IMR-90 (cell line): Measurements from ENCODE around the gene MYOF. TPM values are rescaled to one million over a fixed set of nuclear protein-coding genes. Genes with fewer than 3 reads are reported as not detected.

Experiments
- ATAC-seq: fragments of 200-7000 bp; cut with Tn5 transposase; 2 replicates; pipeline ENCODE4 v1.9.1; 2020; ENCODE audit warnings: low read depth, mild to moderate bottlenecking, moderate library complexity
- BruUV-seq: library from RNA; stranded (reverse); fragments of 400-500 nt; replicated peaks from 2 replicates; lab custom pipeline; 2021; lab: Mats Ljungman, UMichigan
- CTCF ChIA-PET: fragments of 300-600 bp; formaldehyde crosslinking; extraction: SDS; loops from one replicate; lab custom pipeline; 2021; ENCODE audit warnings: antibody characterized with exemption; lab: Yijun Ruan, JAX
- POLR2A ChIA-PET: fragments of 300-600 bp; sonication (Branson Sonifier 250); formaldehyde crosslinking; loops from one replicate; lab custom pipeline; 2022; ENCODE audit warnings: antibody characterized with exemption; ENCODE audit not compliant: unreplicated experiment; lab: Charles Lee
- DNase-seq: peaks from one replicate; pipeline ENCODE4 v3.0.0; 2013
- H2AFZ ChIP-seq: replicated peaks from 2 replicates; pipeline ENCODE3; 2013; ENCODE audit warnings: low read length, mild to moderate bottlenecking; ENCODE audit not compliant: poor library complexity
- H2AK5ac ChIP-seq: 2 replicates; pipeline ENCODE4 v1.6.1; 2013; ENCODE audit warnings: low read depth, low read length, inconsistent platforms
- H2AK9ac ChIP-seq: replicated peaks from 2 replicates; pipeline ENCODE3; 2013; ENCODE audit warnings: mild to moderate bottlenecking, low read depth, low read length, moderate library complexity; ENCODE audit not compliant: poor library complexity
- H2BK120ac ChIP-seq: 2 replicates; pipeline ENCODE4 v1.6.1; 2013; ENCODE audit warnings: low read depth, low read length, inconsistent platforms
- H2BK15ac ChIP-seq: 3 replicates; pipeline ENCODE4 v1.6.1; 2013; ENCODE audit warnings: low read depth, low read length, inconsistent platforms
- H2BK20ac ChIP-seq: 2 replicates; pipeline ENCODE4 v1.6.1; 2013; ENCODE audit warnings: low read depth, mild to moderate bottlenecking, inconsistent platforms, low read length, moderate library complexity
- H2BK5ac ChIP-seq: 2 replicates; pipeline ENCODE4 v1.6.1; 2013; ENCODE audit warnings: mild to moderate bottlenecking, low read depth, low read length, inconsistent platforms; ENCODE audit not compliant: poor library complexity, severe bottlenecking
- H3K14ac ChIP-seq: replicated peaks from 2 replicates; pipeline ENCODE4 v1.6.1; 2013; ENCODE audit warnings: low read depth, low read length, inconsistent platforms
- H3K18ac ChIP-seq: 2 replicates; pipeline ENCODE4 v1.6.1; 2013; ENCODE audit warnings: low read depth, low read length, control low read depth
- H3K23ac ChIP-seq: 2 replicates; pipeline ENCODE4 v1.6.1; 2013; ENCODE audit warnings: low read depth, low read length, inconsistent platforms
- H3K27ac ChIP-seq: 2 replicates; pipeline ENCODE4 v1.5.1; 2013; ENCODE audit warnings: mild to moderate bottlenecking, control low read depth, low read length; ENCODE audit not compliant: insufficient read depth
- H3K27me3 ChIP-seq: 2 replicates; pipeline ENCODE4 v1.6.1; 2013; ENCODE audit warnings: low read length; ENCODE audit not compliant: control insufficient read depth, insufficient read depth
- H3K36me3 ChIP-seq: 2 replicates; pipeline ENCODE4 v1.6.1; 2013; ENCODE audit warnings: low read length, mixed read lengths; ENCODE audit not compliant: control insufficient read depth, insufficient read depth
- H3K4ac ChIP-seq: 2 replicates; pipeline ENCODE4 v1.6.1; 2013; ENCODE audit warnings: low read depth, low read length, inconsistent platforms
- H3K4me1 ChIP-seq: 2 replicates; pipeline ENCODE4 v1.6.1; 2013; ENCODE audit warnings: low read length, mixed read lengths; ENCODE audit not compliant: control insufficient read depth, insufficient read depth
- H3K4me2 ChIP-seq: 2 replicates; pipeline ENCODE4 v1.6.1; 2013; ENCODE audit warnings: low read depth, mild to moderate bottlenecking, control low read depth, low read length, moderate library complexity
- H3K4me3 ChIP-seq: 2 replicates; pipeline ENCODE4 v1.5.1; 2013; ENCODE audit warnings: low read depth, mild to moderate bottlenecking, control low read depth, low read length, moderate library complexity; ENCODE audit not compliant: insufficient read depth
- H3K56ac ChIP-seq: 2 replicates; pipeline ENCODE4 v1.6.1; 2013; ENCODE audit warnings: low read length, inconsistent platforms; ENCODE audit not compliant: insufficient read depth; ENCODE audit errors: extremely low read depth
- H3K79me1 ChIP-seq, 2 experiments: 2 replicates each; pipeline ENCODE4 v1.6.1; 2013; ENCODE audit warnings: low read length in 2 of 2, inconsistent platforms in 1 of 2, low read depth in 1 of 2
- H3K9ac ChIP-seq: 2 replicates; pipeline ENCODE4 v1.6.1; 2013; ENCODE audit warnings: low read depth, low read length, control low read depth
- H3K9me1 ChIP-seq: 2 replicates; pipeline ENCODE4 v1.6.1; 2013; ENCODE audit warnings: low read length, inconsistent platforms; ENCODE audit not compliant: insufficient read depth
- H3K9me3 ChIP-seq: 2 replicates; pipeline ENCODE4 v1.6.1; 2013; ENCODE audit warnings: low read length; ENCODE audit not compliant: control insufficient read depth, insufficient read depth
- H4K20me1 ChIP-seq: 2 replicates; pipeline ENCODE4 v1.6.1; 2013; ENCODE audit warnings: low read length, inconsistent platforms; ENCODE audit not compliant: insufficient read depth
- H4K5ac ChIP-seq: 2 replicates; pipeline ENCODE4 v1.6.1; 2013; ENCODE audit warnings: mild to moderate bottlenecking, low read depth, low read length, control low read depth
- H4K8ac ChIP-seq, 2 experiments: 2 replicates each; pipeline ENCODE4 v1.6.1; 2013; ENCODE audit warnings: low read depth in 2 of 2, low read length in 2 of 2, control low read depth in 1 of 2, inconsistent platforms in 1 of 2
- H4K91ac ChIP-seq: 2 replicates; pipeline ENCODE4 v1.6.1; 2013; ENCODE audit warnings: low read depth, low read length, inconsistent platforms; ENCODE audit not compliant: insufficient read depth
- BHLHE40 ChIP-seq: fragments of 150-350 bp; IDR thresholded peaks from 2 replicates; pipeline ENCODE4 v1.6.1; 2016; ENCODE audit warnings: mild to moderate bottlenecking, low read depth, low read length
- CEBPB ChIP-seq: IDR thresholded peaks from 2 replicates; pipeline ENCODE4 v1.6.1; 2012; ENCODE audit warnings: low read depth, low read length, improper control_type of control experiment
- CHD1 ChIP-seq: IDR thresholded peaks from 2 replicates; pipeline ENCODE4 v1.6.1; 2012; ENCODE audit warnings: low read depth, low read length, improper control_type of control experiment
- ELK1 ChIP-seq: fragments of 150-350 bp; IDR thresholded peaks from 2 replicates; pipeline ENCODE4 v1.6.1; 2016; ENCODE audit warnings: low read depth, mild to moderate bottlenecking, low read length, moderate library complexity, borderline replicate concordance
- FOS ChIP-seq: fragments of 150-350 bp; IDR thresholded peaks from 2 replicates; pipeline ENCODE4 v1.6.1; 2016; ENCODE audit warnings: low read depth, low read length
- MAFK ChIP-seq: IDR thresholded peaks from 2 replicates; pipeline ENCODE4 v1.6.1; 2012; ENCODE audit warnings: low read depth, low read length, improper control_type of control experiment
- MAZ ChIP-seq: IDR thresholded peaks from 2 replicates; pipeline ENCODE4 v1.6.1; 2012; ENCODE audit warnings: low read depth, mild to moderate bottlenecking, low read length, improper control_type of control experiment, moderate library complexity, borderline replicate concordance
- MXI1 ChIP-seq: IDR thresholded peaks from 2 replicates; pipeline ENCODE4 v1.6.1; 2012; ENCODE audit warnings: low read depth, mild to moderate bottlenecking, low read length, moderate library complexity, borderline replicate concordance
- NFE2L2 ChIP-seq: fragments of 150-350 bp; IDR thresholded peaks from 2 replicates; pipeline ENCODE4 v1.6.1; 2016; ENCODE audit warnings: low read depth, mild to moderate bottlenecking, low read length
- POLR2A ChIP-seq: IDR thresholded peaks from 2 replicates; pipeline ENCODE4 v1.6.1; 2012; ENCODE audit warnings: mild to moderate bottlenecking, low read depth, low read length
- RFX5 ChIP-seq: IDR thresholded peaks from 2 replicates; pipeline ENCODE4 v1.8.0; 2012; ENCODE audit warnings: low read depth, mild to moderate bottlenecking, low read length, moderate library complexity
- SMC3 ChIP-seq: fragments of 150-350 bp; IDR thresholded peaks from 2 replicates; pipeline ENCODE4 v1.6.1; 2016; ENCODE audit warnings: low read depth, mild to moderate bottlenecking, antibody characterized with exemption, low read length, moderate library complexity
- WGBS, 2 experiments: methylation state at CpG; one replicate each; pipeline versions ENCODE4 v1.1.5 to v1.1.7; 2013; ENCODE audit warnings: missing lambda C conversion rate in 2 of 2; ENCODE audit not compliant: insufficient read length in 1 of 2; ENCODE audit errors: extremely low coverage in 2 of 2; 5-methylcytosine and 5-hydroxymethylcytosine counted together
- dilution Hi-C: fragments of 300-500 bp; cut with HindIII; formaldehyde crosslinking; loops from one replicate; pipeline ENCODE4 v1.14.3; 2018; ENCODE audit warnings: low sequenced_read_pairs; ENCODE audit not compliant: unreplicated experiment
- in situ Hi-C: fragments of 300-500 bp; cut with MboI; formaldehyde crosslinking; loops from 3 replicates; pipeline ENCODE4 v1.14.3; 2019; ENCODE audit warnings: low sequenced_read_pairs, inconsistent platforms, mixed read lengths
- intact Hi-C: fragments of 100-400 bp; cut with micrococcal nuclease; formaldehyde crosslinking; loops from 2 replicates; pipeline ENCODE4 v1.10.0; 2022
- polyA plus RNA-seq, 3 experiments: library from polyadenylated mRNA; depleted of rRNA; stranded (reverse); fragments of >200 nt; gene quantifications; 2 replicates each; pipeline ENCODE4 v1.2.3, GENCODE V29; 2012; ENCODE audit warnings: low replicate concordance in 1 of 3
- total RNA-seq: library from RNA; depleted of rRNA; stranded (reverse); fragments of >200 nt; gene quantifications from 2 replicates; pipeline ENCODE4 v1.2.3, GENCODE V29; 2012
- TF ChIP-seq, protein P1 (sequence below): conservative IDR thresholded peaks from 2 replicates; pipeline ENCODE4 v1.5.1; 2012; ENCODE audit warnings: mild to moderate bottlenecking, low read depth, low read length, improper control_type of control experiment
- TF ChIP-seq, protein P2 (sequence below): fragments of 150-350 bp; IDR thresholded peaks from 2 replicates; pipeline ENCODE4 v1.6.1; 2017; ENCODE audit warnings: mild to moderate bottlenecking, antibody characterized with exemption, low read length, low read depth

Gene MYOF
- total and polyA plus RNA-seq, 2 of the 4 experiments (the other 2 are of a cell fraction): 221 to 281 TPM

GRCh38 chr10:93471110-93471651 lies 11.0 kb downstream of the MYOF start:
- POLR2A ChIA-PET: interaction anchor here (0.6 to 1.3 kb wide), 6 partner anchors 10 to 35 kb away, joined by 3 to 11 read pairs (median 3); partner anchors contain the start of gene MYOF
- no peak overlapping the region for H3K4me3 ChIP-seq
- TF ChIP-seq SMC3 (0 out of 2 replicates have a peak, but pooled peaks have one; percentile 12), MAFK (0 out of 2 replicates have a peak, but pooled peaks have one; percentile 3), CHD1 (no peak), RFX5 (peak; percentile 68; the same call in 1 of the 2 replicates), NFE2L2 (peak; percentile 48), CEBPB (peak; percentile 82), MXI1 (peak; percentile 72), BHLHE40 (no peak), MAZ (no peak), ELK1 (no peak), FOS (peak; percentile 96), POLR2A (0 out of 2 replicates have a peak, but pooled peaks have one; percentile 26)
- TF ChIP-seq, protein P1, sequence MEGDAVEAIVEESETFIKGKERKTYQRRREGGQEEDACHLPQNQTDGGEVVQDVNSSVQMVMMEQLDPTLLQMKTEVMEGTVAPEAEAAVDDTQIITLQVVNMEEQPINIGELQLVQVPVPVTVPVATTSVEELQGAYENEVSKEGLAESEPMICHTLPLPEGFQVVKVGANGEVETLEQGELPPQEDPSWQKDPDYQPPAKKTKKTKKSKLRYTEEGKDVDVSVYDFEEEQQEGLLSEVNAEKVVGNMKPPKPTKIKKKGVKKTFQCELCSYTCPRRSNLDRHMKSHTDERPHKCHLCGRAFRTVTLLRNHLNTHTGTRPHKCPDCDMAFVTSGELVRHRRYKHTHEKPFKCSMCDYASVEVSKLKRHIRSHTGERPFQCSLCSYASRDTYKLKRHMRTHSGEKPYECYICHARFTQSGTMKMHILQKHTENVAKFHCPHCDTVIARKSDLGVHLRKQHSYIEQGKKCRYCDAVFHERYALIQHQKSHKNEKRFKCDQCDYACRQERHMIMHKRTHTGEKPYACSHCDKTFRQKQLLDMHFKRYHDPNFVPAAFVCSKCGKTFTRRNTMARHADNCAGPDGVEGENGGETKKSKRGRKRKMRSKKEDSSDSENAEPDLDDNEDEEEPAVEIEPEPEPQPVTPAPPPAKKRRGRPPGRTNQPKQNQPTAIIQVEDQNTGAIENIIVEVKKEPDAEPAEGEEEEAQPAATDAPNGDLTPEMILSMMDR: no peak
- TF ChIP-seq, protein P2, sequence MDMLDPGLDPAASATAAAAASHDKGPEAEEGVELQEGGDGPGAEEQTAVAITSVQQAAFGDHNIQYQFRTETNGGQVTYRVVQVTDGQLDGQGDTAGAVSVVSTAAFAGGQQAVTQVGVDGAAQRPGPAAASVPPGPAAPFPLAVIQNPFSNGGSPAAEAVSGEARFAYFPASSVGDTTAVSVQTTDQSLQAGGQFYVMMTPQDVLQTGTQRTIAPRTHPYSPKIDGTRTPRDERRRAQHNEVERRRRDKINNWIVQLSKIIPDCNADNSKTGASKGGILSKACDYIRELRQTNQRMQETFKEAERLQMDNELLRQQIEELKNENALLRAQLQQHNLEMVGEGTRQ: no peak

More at GRCh38 chr10:93471110-93471651, 11.0 kb downstream of the MYOF start:
- in situ Hi-C loops: no loop called here
- dilution Hi-C loops: no loop called here
- WGBS, 2 experiments: no CpG with 5 or more reads among the region's 5 CpGs
- H2BK20ac ChIP-seq: peak overlapping the region; percentile 95
- H3K9ac ChIP-seq: peak overlapping the region; percentile 8; the same call in 1 of the 2 replicates
- H4K20me1 ChIP-seq: peaks cover 4% of the 10 kb centered on the region; the same call in 1 of the 2 replicates
- peaks cover 24% of the 10 kb centered on the region for H3K9me1 ChIP-seq
- H2BK5ac ChIP-seq: peak overlapping the region; percentile 100
- peaks cover 14% of the 10 kb centered on the region for H3K36me3 ChIP-seq
- H3K27me3 ChIP-seq: no peaks in the 10 kb centered on the region
- peak overlapping the region; percentile 77; the same call in 2 of the 3 replicates for H2BK15ac ChIP-seq
- H2AK9ac ChIP-seq: peak overlapping the region; percentile 88
- no peak overlapping the region for H2AFZ ChIP-seq
- H3K14ac ChIP-seq: peak overlapping the region; percentile 93; the same call in 1 of the 2 replicates
- no TSS peak for BruUV-seq
- peak overlapping the region; percentile 96 for H3K4ac ChIP-seq
- peak; percentile 55 for ATAC-seq
- H2AK5ac ChIP-seq: peak overlapping the region; percentile 55
- peak; percentile 97 for DNase-seq
- H3K27ac ChIP-seq: peak overlapping the region; percentile 99
- peak overlapping the region; percentile 85 for H3K56ac ChIP-seq
- peak overlapping the region; percentile 93 to 96; a peak in 3 of 4 replicates for H4K8ac ChIP-seq
- peaks cover 37% of the 10 kb centered on the region for H3K4me1 ChIP-seq
- peak overlapping the region; percentile 99 for H2BK120ac ChIP-seq
- no peak overlapping the region; the same call in 1 of the 2 replicates for H4K5ac ChIP-seq
- CTCF ChIA-PET: interaction anchor here (0.6 to 5.5 kb wide), 4 partner anchors 11 to 153 kb away, joined by 3 to 21 read pairs (median 4); partner anchors contain the start of gene MYOF
- H3K23ac ChIP-seq: peak overlapping the region; percentile 88; the same call in 1 of the 2 replicates
- peak overlapping the region; percentile 56; the same call in 1 of the 2 replicates for H3K4me2 ChIP-seq
- intact Hi-C loops: no loop called here
- H4K91ac ChIP-seq: peak overlapping the region; percentile 97
- H3K79me1 ChIP-seq: peaks cover 9 to 51% of the 10 kb centered on the region in 2 experiments
- H3K9me3 ChIP-seq: no peaks in the 10 kb centered on the region
- H3K18ac ChIP-seq: peak overlapping the region; percentile 99
